ENCODE data around the gene TMEM60. TPM values are rescaled to one million over a fixed set of nuclear protein-coding genes. Genes with fewer than 3 reads are reported as not detected.
A peak's percentile ranks its signal among the peaks of the same experiment; 100 is the strongest.

The TMEM60 gene
- total RNA-seq, 1 donor from 2014 or later, result 24.6 TPM

GRCh38 chr7:77796109-77796508, 2.1 kb downstream of the TMEM60 start:
- Histone ChIP-seq H3K36me3 (peaks cover 7% of the 10 kb centered on the region), H3K27ac (no peak overlapping the region), H3K4me3 (no peak overlapping the region), H3K9me3 (no peaks in the 10 kb centered on the region), H3K27me3 (ENCODE audit: low read depth) (no peaks in the 10 kb centered on the region), H3K4me1 (peaks cover 32% of the 10 kb centered on the region)
- no peak for TF ChIP-seq CTCF (IDR thresholded peaks at IDR 0.05)
- DNase-seq (no peak), ATAC-seq (no peak)
- intact Hi-C loops (cut with DNase I), result no loop called here

- H3K4me3 ChIP-seq, result no peak overlapping the region
- DNase-seq, result no peak
- H3K27ac ChIP-seq, result no peak overlapping the region
- H3K27me3 ChIP-seq (ENCODE audit: low read depth), result no peaks in the 10 kb centered on the region
- peaks cover 20% of the 10 kb centered on the region for H3K4me1 ChIP-seq
- intact Hi-C loops (cut with DNase I), result no loop called here
- no peaks in the 10 kb centered on the region for H3K9me3 ChIP-seq
- no peak for TF ChIP-seq CTCF (IDR thresholded peaks at IDR 0.05)
- no peak for ATAC-seq
- H3K36me3 ChIP-seq, result peaks cover 7% of the 10 kb centered on the region
Measured at GRCh38 chr7:77794000-77794399, 4.2 kb downstream of the TMEM60 start.

GRCh38 chr7:77791956-77792355, 6.3 kb downstream of the TMEM60 start:
- no peak for DNase-seq
- ATAC-seq, result no peak
- Histone ChIP-seq H3K36me3 (peaks cover 7% of the 10 kb centered on the region), H3K9me3 (no peaks in the 10 kb centered on the region), H3K4me1 (peaks cover 15% of the 10 kb centered on the region), H3K27ac (no peak overlapping the region), H3K4me3 (no peak overlapping the region), H3K27me3 (ENCODE audit: low read depth) (no peaks in the 10 kb centered on the region)
- intact Hi-C loops (cut with DNase I), result no loop called here
- TF ChIP-seq CTCF (IDR thresholded peaks at IDR 0.05), result no peak

GRCh38 chr7:77791336-77791735, 6.9 kb downstream of the TMEM60 start:
- TF ChIP-seq CTCF (IDR thresholded peaks at IDR 0.05), result no peak
- Histone ChIP-seq H3K4me3 (no peak overlapping the region), H3K27me3 (ENCODE audit: low read depth) (no peaks in the 10 kb centered on the region), H3K4me1 (peaks cover 9% of the 10 kb centered on the region), H3K9me3 (no peaks in the 10 kb centered on the region), H3K27ac (no peak overlapping the region), H3K36me3 (peaks cover 7% of the 10 kb centered on the region)
- DNase-seq (no peak), ATAC-seq (peak; percentile 68 to 80)
- intact Hi-C loops (cut with DNase I), result no loop called here

- ATAC-seq (no peak), DNase-seq (no peak)
- intact Hi-C loops (cut with DNase I), result no loop called here
- no peak overlapping the region for H3K27ac ChIP-seq
- no peaks in the 10 kb centered on the region for H3K36me3 ChIP-seq
- no peaks in the 10 kb centered on the region for H3K4me1 ChIP-seq
- H3K9me3 ChIP-seq, result no peaks in the 10 kb centered on the region
- no peaks in the 10 kb centered on the region for H3K27me3 ChIP-seq (ENCODE audit: low read depth)
- TF ChIP-seq CTCF (IDR thresholded peaks at IDR 0.05), result no peak
- no peak overlapping the region for H3K4me3 ChIP-seq
Measured at GRCh38 chr7:77788327-77788902, 9.8 kb downstream of the TMEM60 start.
